GM10248 (cell line): ENCODE measurements around the gene KIF19.

Experiments used
- CTCF ChIA-PET: fragments of 300-600 bp; sonication (Branson Sonifier 250); formaldehyde crosslinking; extraction: SDS; loops from one replicate; lab custom pipeline; 2021; ENCODE audit warnings: antibody characterized with exemption; lab: Yijun Ruan, JAX
- POLR2A ChIA-PET: fragments of 350-650 bp; sonication (Branson Sonifier 250); formaldehyde crosslinking; extraction: SDS; loops from one replicate; lab custom pipeline; 2020; ENCODE audit warnings: antibody characterized with exemption; lab: Yijun Ruan, JAX
- DNase-seq: peaks from one replicate; pipeline ENCODE4 v3.0.0; 2012; ENCODE audit errors: extremely low spot score
- CTCF ChIP-seq: IDR thresholded peaks from 2 replicates; pipeline ENCODE4 v1.5.1; 2012; ENCODE audit warnings: mild to moderate bottlenecking, low read depth; ENCODE audit errors: extremely low read depth, missing control alignments, control extremely low read depth

Gene KIF19

GRCh38 chr17:74380086-74380958 lies 54.3 kb downstream of the KIF19 start:
- CTCF ChIA-PET = interaction anchor here (0.9 to 6.4 kb wide), 23 partner anchors 11 to 580 kb away, joined by 3 to 77 read pairs (median 5); partner anchors contain the start of genes BTBD17, CD300LB and GPR142
- no peak for DNase-seq
- POLR2A ChIA-PET = no interaction called here
- TF ChIP-seq CTCF = no peak

- POLR2A ChIA-PET = interaction anchor here (0.5 to 0.6 kb wide), 2 partner anchors 12 to 913 kb away, joined by 3 to 10 read pairs; no protein-coding TSS in a partner anchor
- DNase-seq = no peak
- TF ChIP-seq CTCF = no peak
- CTCF ChIA-PET = interaction anchor here (1.0 to 6.4 kb wide), 15 partner anchors 12 to 276 kb away, joined by 3 to 77 read pairs (median 5); partner anchors contain the start of genes BTBD17, CD300LB and GPR142
Observed at GRCh38 chr17:74380959-74381808, 55.2 kb downstream of the KIF19 start.

GRCh38 chr17:74383141-74383540 lies 57.1 kb downstream of the KIF19 start:
- TF ChIP-seq CTCF = no peak
- DNase-seq = no peak
- CTCF ChIA-PET = interaction anchor here (1.1 to 5.9 kb wide), 3 partner anchors 9 to 54 kb away, joined by 4 to 77 read pairs (median 4); partner anchors contain the start of gene GPR142
- POLR2A ChIA-PET = no interaction called here

GRCh38 chr17:74385201-74385600 lies 59.2 kb downstream of the KIF19 start:
- no peak for DNase-seq
- TF ChIP-seq CTCF = no peak
- CTCF ChIA-PET = interaction anchor here (0.9 to 2.3 kb wide), 3 partner anchors 9 to 72 kb away, joined by 3 to 7 read pairs (median 5); no protein-coding TSS in a partner anchor
- POLR2A ChIA-PET = no interaction called here

- POLR2A ChIA-PET = no interaction called here
- TF ChIP-seq CTCF = no peak
- DNase-seq = no peak
- CTCF ChIA-PET = interaction anchor here (0.9 to 1.5 kb wide), 4 partner anchors 17 to 147 kb away, joined by 3 to 5 read pairs (median 3); no protein-coding TSS in a partner anchor
Observed at GRCh38 chr17:74386386-74386785, 60.4 kb downstream of the KIF19 start.
